ENCODE measurements around the gene FMO3.

GRCh38 chr1:171117085-171117484 is 26.4 kb downstream of the FMO3 start:
- TF ChIP-seq CTCF (IDR thresholded peaks at IDR 0.05) (no peak), POLR2A (IDR thresholded peaks at IDR 0.05) (no peak)
